HepG2 (cell line): Measurements from ENCODE around the gene BIRC6. TPM values are rescaled to one million over a fixed set of nuclear protein-coding genes. Genes with fewer than 3 reads are reported as not detected.

Source experiments
- RNF2 ChIP-seq: fragments of 450-650 bp; conservative IDR thresholded peaks from 2 replicates; pipeline ENCODE4 v1.6.1; 2016; ENCODE audit warnings: low read depth
- ZNF101 ChIP-seq: sonication (generic); formaldehyde crosslinking; IDR thresholded peaks from 2 replicates; pipeline ENCODE4 v1.4.0; 2020; ENCODE audit warnings: mild to moderate bottlenecking, low read depth, missing genetic modification reagents, borderline replicate concordance
- ZNF121 ChIP-seq: sonication (generic); formaldehyde crosslinking; IDR thresholded peaks from 2 replicates; pipeline ENCODE4 v1.5.0; 2020; ENCODE audit warnings: mild to moderate bottlenecking, missing genetic modification reagents
- ZNF383 ChIP-seq: sonication (generic); formaldehyde crosslinking; IDR thresholded peaks from 2 replicates; pipeline ENCODE4 v1.4.0; 2020; ENCODE audit warnings: missing genetic modification reagents, mild to moderate bottlenecking, borderline replicate concordance
- ZNF547 ChIP-seq: sonication (generic); formaldehyde crosslinking; IDR thresholded peaks from 2 replicates; pipeline ENCODE4 v1.5.1; 2020; ENCODE audit warnings: mild to moderate bottlenecking, missing genetic modification reagents
- ZSCAN20 ChIP-seq: sonication (generic); formaldehyde crosslinking; IDR thresholded peaks from 2 replicates; pipeline ENCODE4 v1.4.0; 2020; ENCODE audit warnings: missing genetic modification reagents, mild to moderate bottlenecking, borderline replicate concordance
- polyA plus RNA-seq, 8 experiments: library from polyadenylated mRNA; depleted of rRNA in 3 of 8; stranded (reverse) in 7 of 8; unstranded in 1 of 8; fragments of >200 nt; fragmentation: Illumina TruSeq in 4 of 8; extraction: Trizol in 4 of 8; gene quantifications; 2 replicates each; pipeline versions ENCODE4 v1.2.1 to v1.2.3, GENCODE V29; 2011 to 2016; ENCODE audit warnings: low read depth in 4 of 8, missing spikeins in 1 of 8, mixed read lengths in 1 of 8; ENCODE audit not compliant: insufficient read depth in 1 of 8
- total RNA-seq, 5 experiments: library from RNA; depleted of rRNA; stranded (reverse); fragments of >200 nt; fragmentation: Illumina TruSeq; extraction: Trizol; gene quantifications; 2 replicates each; pipeline ENCODE4 v1.2.3, GENCODE V29; 2016; ENCODE audit warnings: low read depth in 1 of 5
- TF ChIP-seq, protein P1 (sequence below), 2 experiments: fragments of 450-650 bp in 1 of 2; sonication (generic) in 1 of 2; formaldehyde crosslinking in 1 of 2; IDR thresholded peaks; 2 replicates each; pipeline versions ENCODE4 v1.6.1 to v1.8.0; 2016 to 2022; ENCODE audit warnings: antibody characterized with exemption in 1 of 2, mild to moderate bottlenecking in 1 of 2, missing genetic modification reagents in 1 of 2
- TF ChIP-seq, protein P2 (sequence below): sonication (generic); formaldehyde crosslinking; IDR thresholded peaks from 2 replicates; pipeline ENCODE4 v1.4.0; 2020; ENCODE audit warnings: missing genetic modification reagents
- TF ChIP-seq, protein P3 (sequence below): sonication (generic); formaldehyde crosslinking; conservative IDR thresholded peaks from 2 replicates; pipeline ENCODE4 v1.4.0; 2020; ENCODE audit warnings: mild to moderate bottlenecking, missing genetic modification reagents, moderate library complexity
- TF ChIP-seq, protein P4 (sequence below): sonication (generic); formaldehyde crosslinking; IDR thresholded peaks from 2 replicates; pipeline ENCODE4 v1.8.0; 2022; ENCODE audit warnings: mild to moderate bottlenecking, missing genetic modification reagents, borderline replicate concordance

The BIRC6 gene
- total and polyA plus RNA-seq, 2 of the 13 experiments (the other 11 are each of a cell fraction or from before 2014, with no cell fraction given), result 65.6 to 120 TPM

DNA sequence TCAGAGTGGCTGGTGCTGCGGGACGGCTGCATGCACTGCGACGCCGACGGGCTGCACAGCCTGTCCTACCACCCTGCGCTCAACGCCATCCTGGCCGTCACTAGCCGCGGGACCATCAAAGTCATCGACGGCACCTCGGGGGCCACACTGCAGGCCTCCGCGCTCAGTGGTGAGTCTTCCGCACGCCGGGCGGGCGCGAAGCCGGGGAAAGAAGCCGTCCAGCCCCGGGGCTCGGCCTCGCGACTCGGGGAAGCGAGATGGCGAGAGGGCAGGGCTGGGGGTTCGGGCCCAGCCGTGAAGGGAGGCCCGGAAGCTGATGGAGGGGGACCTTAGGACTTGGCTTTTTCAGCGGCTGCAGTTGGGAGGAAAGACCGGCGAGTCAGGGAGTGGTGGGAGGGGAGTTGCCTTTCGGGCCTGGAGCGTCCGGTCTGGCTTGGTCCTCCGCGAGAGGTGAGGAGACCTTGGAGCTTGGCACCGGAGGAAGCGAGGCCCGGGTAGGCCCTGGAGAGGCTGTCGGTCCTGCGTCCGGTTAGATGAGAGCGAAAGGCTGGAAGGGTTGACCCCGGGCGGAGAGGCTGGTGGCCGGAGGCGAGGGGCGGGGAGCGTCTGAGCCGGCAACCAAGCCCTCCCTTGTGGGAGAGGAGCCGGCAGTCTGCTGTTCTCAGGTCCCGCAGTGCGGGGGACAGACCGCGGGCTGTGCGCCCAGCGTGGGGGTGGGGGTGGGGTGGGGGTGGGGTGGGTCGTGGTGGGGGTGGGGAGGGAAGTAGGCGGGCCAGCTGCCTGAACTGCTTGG, 691 bp downstream of the BIRC6 start (continued):
- TF ChIP-seq, protein P1, sequence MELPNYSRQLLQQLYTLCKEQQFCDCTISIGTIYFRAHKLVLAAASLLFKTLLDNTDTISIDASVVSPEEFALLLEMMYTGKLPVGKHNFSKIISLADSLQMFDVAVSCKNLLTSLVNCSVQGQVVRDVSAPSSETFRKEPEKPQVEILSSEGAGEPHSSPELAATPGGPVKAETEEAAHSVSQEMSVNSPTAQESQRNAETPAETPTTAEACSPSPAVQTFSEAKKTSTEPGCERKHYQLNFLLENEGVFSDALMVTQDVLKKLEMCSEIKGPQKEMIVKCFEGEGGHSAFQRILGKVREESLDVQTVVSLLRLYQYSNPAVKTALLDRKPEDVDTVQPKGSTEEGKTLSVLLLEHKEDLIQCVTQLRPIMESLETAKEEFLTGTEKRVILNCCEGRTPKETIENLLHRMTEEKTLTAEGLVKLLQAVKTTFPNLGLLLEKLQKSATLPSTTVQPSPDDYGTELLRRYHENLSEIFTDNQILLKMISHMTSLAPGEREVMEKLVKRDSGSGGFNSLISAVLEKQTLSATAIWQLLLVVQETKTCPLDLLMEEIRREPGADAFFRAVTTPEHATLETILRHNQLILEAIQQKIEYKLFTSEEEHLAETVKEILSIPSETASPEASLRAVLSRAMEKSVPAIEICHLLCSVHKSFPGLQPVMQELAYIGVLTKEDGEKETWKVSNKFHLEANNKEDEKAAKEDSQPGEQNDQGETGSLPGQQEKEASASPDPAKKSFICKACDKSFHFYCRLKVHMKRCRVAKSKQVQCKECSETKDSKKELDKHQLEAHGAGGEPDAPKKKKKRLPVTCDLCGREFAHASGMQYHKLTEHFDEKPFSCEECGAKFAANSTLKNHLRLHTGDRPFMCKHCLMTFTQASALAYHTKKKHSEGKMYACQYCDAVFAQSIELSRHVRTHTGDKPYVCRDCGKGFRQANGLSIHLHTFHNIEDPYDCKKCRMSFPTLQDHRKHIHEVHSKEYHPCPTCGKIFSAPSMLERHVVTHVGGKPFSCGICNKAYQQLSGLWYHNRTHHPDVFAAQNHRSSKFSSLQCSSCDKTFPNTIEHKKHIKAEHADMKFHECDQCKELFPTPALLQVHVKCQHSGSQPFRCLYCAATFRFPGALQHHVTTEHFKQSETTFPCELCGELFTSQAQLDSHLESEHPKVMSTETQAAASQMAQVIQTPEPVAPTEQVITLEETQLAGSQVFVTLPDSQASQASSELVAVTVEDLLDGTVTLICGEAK (IDR thresholded peaks at IDR 0.05), result no peak
- TF ChIP-seq, protein P1 (CRISPR knock-in tag; IDR thresholded peaks at IDR 0.05), result no peak; the same call in 1 of the 2 replicates
- no peak for TF ChIP-seq ZNF121 (CRISPR knock-in tag)
- TF ChIP-seq, protein P2, sequence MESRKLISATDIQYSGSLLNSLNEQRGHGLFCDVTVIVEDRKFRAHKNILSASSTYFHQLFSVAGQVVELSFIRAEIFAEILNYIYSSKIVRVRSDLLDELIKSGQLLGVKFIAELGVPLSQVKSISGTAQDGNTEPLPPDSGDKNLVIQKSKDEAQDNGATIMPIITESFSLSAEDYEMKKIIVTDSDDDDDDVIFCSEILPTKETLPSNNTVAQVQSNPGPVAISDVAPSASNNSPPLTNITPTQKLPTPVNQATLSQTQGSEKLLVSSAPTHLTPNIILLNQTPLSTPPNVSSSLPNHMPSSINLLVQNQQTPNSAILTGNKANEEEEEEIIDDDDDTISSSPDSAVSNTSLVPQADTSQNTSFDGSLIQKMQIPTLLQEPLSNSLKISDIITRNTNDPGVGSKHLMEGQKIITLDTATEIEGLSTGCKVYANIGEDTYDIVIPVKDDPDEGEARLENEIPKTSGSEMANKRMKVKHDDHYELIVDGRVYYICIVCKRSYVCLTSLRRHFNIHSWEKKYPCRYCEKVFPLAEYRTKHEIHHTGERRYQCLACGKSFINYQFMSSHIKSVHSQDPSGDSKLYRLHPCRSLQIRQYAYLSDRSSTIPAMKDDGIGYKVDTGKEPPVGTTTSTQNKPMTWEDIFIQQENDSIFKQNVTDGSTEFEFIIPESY (CRISPR knock-in tag), result no peak
- TF ChIP-seq RNF2, result no peak; the same call in 1 of the 2 replicates
- TF ChIP-seq, protein P3, sequence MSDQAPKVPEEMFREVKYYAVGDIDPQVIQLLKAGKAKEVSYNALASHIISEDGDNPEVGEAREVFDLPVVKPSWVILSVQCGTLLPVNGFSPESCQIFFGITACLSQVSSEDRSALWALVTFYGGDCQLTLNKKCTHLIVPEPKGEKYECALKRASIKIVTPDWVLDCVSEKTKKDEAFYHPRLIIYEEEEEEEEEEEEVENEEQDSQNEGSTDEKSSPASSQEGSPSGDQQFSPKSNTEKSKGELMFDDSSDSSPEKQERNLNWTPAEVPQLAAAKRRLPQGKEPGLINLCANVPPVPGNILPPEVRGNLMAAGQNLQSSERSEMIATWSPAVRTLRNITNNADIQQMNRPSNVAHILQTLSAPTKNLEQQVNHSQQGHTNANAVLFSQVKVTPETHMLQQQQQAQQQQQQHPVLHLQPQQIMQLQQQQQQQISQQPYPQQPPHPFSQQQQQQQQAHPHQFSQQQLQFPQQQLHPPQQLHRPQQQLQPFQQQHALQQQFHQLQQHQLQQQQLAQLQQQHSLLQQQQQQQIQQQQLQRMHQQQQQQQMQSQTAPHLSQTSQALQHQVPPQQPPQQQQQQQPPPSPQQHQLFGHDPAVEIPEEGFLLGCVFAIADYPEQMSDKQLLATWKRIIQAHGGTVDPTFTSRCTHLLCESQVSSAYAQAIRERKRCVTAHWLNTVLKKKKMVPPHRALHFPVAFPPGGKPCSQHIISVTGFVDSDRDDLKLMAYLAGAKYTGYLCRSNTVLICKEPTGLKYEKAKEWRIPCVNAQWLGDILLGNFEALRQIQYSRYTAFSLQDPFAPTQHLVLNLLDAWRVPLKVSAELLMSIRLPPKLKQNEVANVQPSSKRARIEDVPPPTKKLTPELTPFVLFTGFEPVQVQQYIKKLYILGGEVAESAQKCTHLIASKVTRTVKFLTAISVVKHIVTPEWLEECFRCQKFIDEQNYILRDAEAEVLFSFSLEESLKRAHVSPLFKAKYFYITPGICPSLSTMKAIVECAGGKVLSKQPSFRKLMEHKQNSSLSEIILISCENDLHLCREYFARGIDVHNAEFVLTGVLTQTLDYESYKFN (CRISPR knock-in tag), result no peak; the same call in 1 of the 2 replicates
- TF ChIP-seq, protein P4, sequence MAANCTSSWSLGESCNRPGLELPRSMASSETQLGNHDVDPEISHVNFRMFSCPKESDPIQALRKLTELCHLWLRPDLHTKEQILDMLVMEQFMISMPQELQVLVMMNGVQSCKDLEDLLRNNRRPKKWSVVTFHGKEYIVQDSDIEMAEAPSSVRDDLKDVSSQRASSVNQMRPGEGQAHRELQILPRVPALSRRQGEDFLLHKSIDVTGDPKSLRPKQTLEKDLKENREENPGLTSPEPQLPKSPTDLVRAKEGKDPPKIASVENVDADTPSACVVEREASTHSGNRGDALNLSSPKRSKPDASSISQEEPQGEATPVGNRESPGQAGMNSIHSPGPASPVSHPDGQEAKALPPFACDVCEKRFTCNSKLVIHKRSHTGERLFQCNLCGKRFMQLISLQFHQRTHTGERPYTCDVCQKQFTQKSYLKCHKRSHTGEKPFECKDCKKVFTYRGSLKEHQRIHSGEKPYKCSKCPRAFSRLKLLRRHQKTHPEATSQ (CRISPR knock-in tag), result no peak
- TF ChIP-seq ZNF547 (CRISPR knock-in tag), result no peak; the same call in 1 of the 2 replicates
- TF ChIP-seq ZSCAN20, result no peak; the same call in 1 of the 2 replicates
- peak; percentile 93; the same call in 1 of the 2 replicates for TF ChIP-seq ZNF383 (CRISPR knock-in tag)
- TF ChIP-seq ZNF101 (CRISPR knock-in tag), result 0 out of 2 replicates have a peak, but pooled peaks have one; percentile 85
